GM12892 (cell line): ENCODE data around the gene STK32C.

Experiments used
- POLR2A ChIP-seq: IDR thresholded peaks from 2 replicates; pipeline ENCODE4 v1.6.1; 2011; ENCODE audit warnings: low read depth, low read length, control low read depth
- POLR2AphosphoS5 ChIP-seq: IDR thresholded peaks from 2 replicates; pipeline ENCODE4 v1.6.1; 2011; ENCODE audit warnings: low read depth, low read length, control low read depth
- TAF1 ChIP-seq: IDR thresholded peaks from 2 replicates; pipeline ENCODE4 v1.6.1; 2011; ENCODE audit warnings: low read depth, mild to moderate bottlenecking, control low read depth, low read length, borderline replicate concordance

GRCh38 chr10:132344386-132344785 is 36.6 kb upstream of the STK32C start:
- no peak for TF ChIP-seq POLR2AphosphoS5
- TF ChIP-seq POLR2A: no peak
- no peak for TF ChIP-seq TAF1
